Islet of Langerhans (tissue), 1 donor: ENCODE data around the gene GALNT2.

Experiments
- FAIRE-seq: peaks from one replicate; lab custom pipeline; 2011; peaks lifted over from hg19 to GRCh38; lab: Jason Lieb, UNC

GALNT2 gene

DNA sequence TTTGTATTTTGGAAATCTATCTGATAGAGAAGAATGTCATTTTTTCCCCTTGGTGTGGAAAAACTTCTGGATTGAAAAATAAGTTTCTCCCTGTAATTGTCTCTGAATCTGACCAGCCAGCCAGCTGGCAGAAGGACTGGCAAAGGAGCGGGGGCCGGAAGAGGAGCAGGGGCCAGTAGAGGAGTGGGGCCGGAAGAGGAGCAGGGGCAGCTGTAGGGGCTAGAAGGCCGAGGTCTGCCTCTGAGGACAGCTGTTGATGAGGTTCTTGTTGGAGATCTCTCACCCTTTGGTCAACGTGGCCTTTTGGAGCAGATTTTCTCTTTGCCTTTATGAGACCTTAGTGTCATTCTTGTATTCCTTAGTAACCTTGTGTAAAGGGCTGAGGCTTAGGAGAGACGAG, 121.8 kb downstream of the GALNT2 start:
- FAIRE-seq, result no peak

DNA sequence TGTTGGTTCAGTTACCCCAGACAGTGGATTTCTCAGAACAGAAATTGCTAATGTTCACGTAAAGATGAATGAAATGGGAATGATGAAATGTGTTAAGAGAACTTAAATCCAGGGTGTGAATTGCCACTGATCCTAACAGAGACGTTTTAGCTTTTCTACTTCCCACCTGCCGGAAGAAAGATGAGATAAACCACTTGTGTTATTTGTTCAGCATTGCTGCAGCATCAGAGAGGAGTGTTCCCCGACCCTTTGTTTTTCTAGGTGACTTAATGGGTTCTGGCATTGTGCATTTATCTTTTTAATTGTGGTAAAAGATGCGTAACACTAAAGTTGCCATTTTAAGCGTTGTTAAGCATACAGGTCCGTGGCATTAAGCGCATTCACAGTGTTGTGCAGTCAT, 122.3 kb downstream of the GALNT2 start:
- no peak for FAIRE-seq

DNA sequence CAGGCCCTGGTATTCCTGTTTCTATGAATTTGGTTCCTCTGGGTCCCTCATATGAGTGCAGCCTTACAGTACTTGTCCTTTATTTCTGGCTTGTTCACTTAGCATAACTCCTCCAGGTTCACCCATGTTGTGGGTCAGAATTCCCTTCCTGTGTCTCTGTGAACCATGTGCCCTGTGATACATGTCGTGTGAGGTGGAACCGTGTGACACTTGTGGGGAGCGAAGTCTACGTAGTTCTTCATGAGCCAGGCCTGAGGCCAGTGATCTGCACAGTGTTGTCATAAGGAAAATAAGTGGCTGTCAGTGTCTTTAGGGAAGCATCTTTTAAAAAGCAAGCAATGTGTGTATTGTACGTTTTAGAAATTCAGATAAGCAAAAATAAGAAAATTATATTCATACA, 122.8 kb downstream of the GALNT2 start:
- FAIRE-seq, result no peak

DNA sequence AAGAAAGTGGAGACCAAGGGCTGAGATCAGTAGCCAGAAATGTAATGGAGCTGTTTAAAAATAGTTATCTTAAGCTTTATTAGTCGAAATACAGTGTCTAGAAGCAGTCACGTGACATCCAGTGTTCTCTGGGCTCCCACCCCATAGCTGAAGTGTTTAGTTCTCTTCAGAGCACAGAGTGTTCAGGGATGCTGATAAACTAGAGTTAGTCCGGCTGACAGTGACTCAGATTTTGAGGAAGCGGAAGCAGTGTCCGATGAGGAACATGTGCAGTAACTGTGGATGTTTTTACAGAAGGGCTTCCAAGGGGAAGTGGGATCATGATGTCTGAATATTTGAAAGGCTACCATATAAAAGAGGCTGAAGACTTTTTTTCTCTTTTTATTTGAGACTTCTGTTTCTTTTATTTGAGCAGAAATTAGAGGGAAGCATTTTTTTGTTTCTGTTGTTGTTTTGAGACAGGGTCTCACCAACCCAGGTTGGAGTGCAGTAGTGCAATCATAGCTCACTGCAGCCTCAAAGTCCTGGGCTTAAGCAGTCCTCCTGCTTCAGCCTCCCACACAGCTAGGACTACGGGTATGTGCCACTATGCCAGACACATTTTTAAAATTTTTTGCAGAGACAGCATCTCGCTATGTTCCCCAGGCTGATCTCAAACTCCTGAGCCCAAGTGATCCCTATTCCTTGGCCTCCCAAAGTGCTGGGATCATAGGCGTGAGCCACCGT, 124.2 kb downstream of the GALNT2 start:
- FAIRE-seq, result no peak

DNA sequence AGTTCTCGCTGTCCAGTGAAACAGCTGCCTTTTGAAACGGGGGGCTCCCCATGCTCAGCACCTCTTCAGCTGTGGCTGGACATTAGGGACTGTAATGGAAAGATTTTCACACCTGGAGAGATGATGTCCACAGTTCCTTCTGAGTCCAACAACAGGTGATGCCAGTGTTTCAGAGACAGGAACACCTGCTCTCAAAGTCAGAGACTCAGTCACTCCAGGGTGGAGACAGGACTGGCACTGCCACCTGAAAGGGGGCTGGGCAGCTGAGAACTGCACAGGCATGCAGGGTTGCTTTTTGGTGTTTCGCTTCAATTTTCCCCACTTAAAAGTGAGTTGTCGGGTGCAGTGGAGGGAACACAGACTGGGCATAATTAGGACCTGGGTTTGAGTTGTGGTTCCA, 124.8 kb downstream of the GALNT2 start:
- FAIRE-seq, result no peak

DNA sequence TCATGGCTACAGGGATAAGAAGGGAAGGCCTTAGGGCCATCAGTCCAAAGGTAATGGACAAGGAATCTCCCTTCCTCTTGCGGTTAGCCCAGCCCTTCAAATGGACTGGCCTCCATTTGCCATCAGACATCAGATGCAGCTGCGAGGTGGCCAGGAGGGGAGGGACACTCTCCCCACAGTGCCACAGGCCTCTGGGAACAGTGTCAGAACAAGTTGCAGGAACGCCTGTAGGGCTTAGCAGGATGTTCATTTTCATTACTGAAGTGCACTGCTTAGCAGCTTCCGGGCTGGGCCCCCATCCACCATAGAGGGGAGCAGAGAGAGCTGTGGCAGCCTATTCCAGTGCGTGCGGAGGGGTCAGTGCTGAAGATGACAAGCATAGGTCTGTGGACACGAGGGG, 127.5 kb downstream of the GALNT2 start:
- FAIRE-seq, result no peak

DNA sequence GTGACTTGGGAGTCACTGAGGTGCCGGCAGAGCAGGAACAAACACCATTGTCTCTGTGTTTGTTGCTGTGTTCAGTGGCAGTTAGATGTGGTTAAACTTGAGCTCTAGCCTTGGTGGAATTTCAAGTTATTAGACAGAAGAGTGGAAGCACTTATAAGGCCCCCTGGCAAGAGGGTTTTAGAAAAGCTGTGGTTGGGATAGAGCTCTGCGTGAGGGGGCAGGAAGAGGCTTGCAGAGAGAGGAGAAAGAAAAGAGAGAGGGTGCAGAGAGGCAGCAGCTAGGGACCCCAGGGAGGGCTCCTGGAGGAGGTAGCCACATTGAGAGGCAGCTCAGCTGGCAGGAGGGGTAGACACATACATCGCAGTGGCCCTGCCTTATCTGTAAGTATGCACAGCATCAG, 128.2 kb downstream of the GALNT2 start:
- FAIRE-seq, result no peak

DNA sequence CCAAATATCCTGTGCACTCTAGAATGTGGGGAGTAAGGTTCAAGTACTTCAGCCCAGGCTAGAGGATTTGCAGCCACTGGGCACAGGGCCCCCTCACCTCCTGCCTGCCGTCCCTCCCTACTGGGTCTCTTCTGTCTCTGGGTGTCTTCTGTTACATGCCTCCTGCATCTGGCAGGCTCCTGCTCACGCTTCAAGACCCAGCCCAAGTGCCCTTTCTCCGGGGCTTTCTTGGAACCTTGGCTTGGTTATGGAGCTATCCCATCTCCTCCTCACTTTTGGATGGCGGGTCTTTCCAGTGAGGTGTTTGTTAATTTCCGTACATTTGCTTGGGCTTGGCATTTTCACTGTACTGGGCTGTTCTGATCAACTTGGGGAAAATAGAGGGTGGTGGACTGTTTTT, 129.0 kb downstream of the GALNT2 start:
- no peak for FAIRE-seq

DNA sequence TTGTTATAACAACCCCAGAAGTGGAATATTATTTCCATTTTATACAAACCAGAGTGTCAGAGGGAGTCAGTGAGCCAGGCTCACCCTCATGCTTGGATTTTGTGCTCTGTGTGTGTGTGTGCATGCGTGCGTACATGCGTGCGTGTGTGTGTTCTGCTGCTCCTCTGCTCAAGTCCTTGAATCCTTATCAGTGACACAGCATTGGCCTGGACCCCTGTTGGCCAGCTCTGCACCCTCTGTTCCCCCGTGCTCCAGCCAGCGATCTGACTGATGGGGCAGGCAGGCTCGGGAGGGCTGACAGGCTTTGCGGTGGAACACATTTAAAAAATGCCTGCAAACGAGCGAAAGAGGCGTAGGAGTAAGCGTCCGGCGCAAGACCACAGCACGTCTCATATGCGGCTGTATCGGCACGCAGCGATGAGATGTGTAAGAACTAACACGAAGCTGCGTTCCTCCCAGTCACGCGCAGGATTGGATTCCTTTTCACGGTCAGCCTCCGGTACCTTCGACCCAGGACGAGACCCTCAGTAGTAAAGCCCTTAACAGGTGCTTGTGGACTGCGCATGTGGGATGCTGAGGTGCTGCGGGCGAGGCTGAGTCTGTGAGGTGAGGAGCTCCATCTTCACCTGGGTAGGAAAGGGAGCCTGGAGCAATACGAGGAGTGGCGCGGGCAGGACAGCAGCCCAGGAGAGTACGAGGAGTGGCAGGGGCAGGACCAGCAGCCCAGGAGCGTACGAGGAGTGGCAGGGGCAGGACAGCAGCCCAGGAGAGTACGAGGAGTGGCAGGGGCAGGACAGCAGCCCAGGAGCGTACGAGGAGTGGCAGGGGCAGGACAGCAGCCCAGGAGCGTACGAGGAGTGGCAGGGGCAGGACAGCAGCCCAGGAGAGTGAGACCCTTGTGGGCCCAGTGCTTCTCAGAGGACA, 130.9 kb downstream of the GALNT2 start:
- FAIRE-seq, result no peak

DNA sequence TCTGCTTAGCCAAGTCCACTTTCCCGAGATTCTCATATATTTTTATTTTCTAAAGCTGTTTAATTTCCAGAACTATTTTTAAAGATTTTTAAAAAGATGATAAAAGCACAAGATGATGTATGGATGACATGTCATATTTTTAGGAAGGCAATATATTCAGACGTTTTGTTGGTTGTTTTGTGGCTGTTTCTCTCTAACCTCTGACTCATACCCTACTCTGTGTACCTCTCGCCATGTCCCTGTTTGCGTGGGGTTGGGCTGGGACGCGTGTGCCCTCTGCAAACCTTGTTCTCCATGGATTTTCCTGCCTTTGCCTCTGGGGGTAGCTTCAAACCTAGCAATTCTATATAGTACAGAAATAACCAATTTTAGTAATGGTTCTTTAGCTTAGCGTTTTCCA, 132.0 kb downstream of the GALNT2 start:
- FAIRE-seq, result no peak

DNA sequence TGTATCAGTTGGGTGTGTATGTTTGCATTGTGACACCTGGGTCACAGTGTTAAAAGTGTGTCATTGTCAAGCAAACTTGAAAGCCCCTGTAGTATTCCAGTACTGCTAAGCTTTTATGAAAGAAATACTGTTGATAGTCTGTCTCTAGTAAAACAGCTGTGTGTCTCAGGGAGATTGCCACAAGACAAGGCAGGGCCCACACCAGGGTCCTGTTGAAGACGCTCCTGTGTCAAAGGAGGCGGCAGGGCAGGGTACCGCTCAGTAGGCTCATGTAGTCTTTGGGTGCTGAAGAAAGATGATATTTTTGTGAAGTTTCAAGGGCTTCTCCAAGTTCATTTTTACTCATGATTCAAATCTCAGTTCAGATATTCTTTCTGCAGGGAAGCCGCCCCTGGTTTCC, 132.5 kb downstream of the GALNT2 start:
- no peak for FAIRE-seq

DNA sequence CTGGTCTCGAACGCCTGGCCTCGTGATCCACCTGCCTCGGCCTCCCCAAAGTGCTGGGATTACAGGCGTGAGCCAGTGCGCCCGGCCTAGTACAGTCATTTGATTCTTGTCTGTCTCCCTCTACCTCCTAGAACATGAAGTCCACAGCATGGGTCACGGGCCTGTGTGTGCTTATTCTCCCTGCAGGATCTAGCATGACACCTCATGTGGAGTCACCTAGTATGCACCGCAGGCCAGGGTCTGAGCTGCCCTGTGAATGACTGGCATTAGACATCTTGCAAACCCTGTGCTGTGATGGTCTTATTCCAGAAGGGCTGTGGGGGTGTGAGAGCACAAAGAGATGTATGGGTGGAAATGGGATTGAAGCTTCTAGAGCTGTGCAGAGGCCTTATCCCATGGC, 133.2 kb downstream of the GALNT2 start:
- no peak for FAIRE-seq

DNA sequence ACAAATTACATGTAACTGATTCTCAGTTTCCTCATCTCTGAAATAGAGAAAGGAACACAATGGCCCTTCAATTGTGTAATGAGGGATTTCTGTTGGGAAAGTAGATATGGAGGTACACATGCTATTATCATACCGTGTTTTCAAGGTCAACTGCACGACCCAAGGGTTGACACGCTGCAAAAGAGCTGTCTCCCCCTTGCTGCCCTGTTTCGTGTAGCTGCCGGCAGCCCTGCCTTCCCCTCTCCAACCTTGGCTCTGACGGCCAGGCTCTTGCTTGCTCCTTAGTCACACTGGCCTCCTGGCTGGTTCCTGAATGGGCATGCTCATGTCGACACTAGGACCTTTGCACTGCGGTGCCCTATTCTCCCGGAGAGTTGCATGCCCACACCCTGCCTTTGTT, 134.4 kb downstream of the GALNT2 start:
- no peak for FAIRE-seq

DNA sequence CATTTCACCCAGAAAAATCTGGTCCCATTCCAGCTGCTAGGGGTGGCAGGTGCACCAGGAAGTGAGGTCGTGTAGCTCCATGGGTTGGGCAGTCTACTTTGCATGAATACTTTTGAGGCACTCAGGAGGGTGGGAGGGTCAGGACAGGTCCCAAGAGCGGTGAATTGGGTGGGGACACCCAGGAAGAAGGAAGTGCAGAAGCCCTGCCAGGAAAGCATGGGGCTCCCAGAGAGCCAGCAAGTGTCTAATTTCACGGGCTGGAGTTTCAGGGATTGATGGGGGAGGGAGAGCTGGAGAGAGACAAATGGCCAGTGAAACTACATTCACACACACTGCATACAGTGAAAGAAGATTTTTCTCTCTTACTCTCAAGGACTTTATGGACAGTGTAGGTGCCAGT, 137.8 kb downstream of the GALNT2 start:
- no peak for FAIRE-seq

DNA sequence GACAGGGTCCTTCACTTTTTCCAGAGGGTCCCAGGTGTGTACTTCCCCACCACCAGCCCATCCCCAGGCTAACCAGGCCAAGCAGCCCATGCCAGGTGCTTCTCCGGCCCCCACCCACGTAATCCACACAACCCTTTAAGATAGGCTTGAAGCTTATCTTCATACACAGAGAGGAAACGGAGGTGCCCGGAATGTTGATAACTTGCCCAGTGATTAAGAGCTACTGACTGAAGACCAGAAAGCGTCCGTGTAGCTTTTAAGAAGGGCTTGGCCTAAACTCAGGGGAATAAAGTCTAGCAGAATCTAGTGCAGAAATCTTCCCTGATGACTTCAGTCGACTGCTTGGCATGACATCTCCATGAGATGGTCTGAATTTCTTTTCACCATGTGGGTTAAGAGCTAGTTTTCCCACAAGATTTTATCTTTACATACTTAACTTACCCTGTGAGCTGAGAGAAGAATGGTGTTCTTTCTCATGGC, 138.7 kb downstream of the GALNT2 start:
- FAIRE-seq, result no peak

DNA sequence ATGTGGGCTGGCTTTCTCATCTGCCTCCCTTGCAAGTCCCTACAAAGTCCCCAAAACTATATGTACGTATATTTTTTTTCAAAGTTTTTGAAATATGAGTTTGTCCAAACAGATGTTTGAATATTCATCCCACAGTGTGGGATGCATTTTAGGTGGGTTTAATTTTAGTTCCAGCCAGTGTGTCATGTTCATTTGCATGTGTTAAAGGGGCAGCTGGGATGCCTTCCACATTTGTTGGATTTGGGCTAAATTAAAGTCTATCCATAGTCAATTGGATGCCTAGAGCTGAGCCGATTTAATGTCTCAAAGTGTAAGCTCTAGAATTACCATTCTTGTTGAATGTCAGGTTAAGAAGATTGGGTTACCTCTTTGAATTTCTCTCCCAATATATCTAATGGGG, 139.2 kb downstream of the GALNT2 start:
- no peak for FAIRE-seq

DNA sequence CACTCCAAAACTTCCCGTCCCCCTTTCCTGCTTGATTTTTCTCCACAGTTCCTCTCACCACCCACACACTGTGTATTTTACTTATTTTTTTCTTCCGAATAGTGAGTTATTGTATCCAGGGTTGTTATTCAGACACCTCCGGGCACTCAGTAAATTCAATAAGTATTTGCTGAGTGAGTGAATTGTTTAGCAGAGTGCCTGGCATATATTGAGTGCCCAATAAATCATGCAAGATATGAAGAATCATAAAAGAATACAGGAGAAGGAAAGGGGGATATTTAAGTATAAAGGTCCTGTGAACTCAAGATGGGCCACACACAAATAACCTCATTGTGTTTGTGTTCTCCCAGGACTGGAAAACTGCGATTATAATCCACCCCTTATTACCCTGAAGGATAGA, 139.9 kb downstream of the GALNT2 start:
- no peak for FAIRE-seq

DNA sequence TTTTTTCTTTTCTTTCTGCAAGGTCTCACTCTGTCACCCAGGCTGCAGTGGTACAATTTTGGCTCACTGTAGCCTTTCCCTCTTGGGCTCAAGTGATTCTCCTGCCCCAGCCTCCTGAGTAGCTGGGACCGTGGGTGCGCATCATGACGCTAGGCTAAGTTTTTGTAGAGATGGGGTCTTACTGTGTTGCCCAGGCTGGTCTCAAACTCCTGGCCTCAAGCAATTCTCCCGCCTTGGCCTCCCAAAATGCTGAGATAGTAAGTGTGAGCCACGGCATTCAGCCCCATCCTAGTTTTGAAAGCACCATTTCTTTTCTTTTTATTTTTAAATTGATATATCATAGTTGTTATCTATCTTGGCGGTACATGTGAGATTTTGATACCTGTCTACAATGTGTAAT, 140.6 kb downstream of the GALNT2 start:
- no peak for FAIRE-seq

DNA sequence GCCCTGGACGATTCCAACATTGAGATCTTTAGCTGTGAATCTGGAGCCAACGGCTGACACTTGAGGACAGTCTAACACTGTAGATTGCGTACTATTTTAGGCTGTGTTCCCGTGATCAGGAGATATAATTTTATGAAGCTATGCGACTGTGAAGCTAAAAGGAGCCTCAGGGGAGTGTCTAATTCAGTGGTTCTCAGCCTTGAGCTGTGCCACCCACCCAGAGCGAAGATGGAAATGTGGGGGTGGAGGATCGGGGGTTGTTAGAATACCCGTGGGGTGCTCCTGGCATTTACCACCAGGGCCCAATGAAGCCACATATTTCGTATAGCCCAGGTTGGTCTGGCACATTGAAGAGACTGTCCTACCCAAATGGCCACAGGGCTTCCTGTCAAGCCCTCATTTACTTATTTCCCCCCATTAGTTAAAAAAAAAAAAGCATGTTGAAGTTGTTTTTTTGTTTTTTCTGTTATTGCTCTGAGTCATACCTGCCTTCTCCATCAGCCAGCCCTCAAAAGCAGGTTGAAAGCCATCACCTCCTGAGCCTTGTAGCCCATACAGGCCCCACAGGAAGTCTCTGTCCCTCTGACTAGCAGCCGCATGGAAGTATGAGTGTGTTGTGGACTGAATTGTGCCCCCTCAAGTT, 141.7 kb downstream of the GALNT2 start:
- FAIRE-seq, result no peak

DNA sequence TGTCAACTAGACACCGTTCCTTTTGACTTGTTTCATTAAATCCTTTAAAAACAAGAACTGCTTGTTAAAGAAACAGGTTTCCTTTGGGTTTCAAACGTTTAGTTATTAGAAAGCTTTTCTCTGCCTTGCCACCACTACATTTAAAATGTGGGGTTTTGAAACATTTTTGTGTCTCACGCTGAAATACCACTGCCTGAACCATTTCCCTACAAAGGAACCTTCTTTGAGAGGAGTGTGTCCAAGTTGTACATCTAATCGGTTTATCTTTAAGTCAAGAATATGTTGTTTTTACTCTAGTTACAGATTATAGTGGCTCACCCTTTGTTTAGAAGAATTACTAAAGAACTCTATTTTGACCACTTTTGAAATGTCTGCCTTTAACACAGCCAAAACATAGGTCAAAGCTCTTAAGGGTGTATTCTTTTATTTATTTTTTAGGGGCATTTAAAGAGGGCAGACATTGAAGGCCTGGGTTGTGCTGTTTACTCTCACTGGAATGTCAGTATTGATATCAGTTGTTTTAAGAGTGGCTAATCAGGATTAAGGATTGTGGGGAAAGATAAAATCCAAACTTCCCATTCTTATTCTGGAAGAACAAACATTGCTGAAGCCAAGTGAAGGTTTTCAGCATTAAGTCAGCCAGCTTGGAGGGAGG, 143.4 kb downstream of the GALNT2 start:
- no peak for FAIRE-seq

DNA sequence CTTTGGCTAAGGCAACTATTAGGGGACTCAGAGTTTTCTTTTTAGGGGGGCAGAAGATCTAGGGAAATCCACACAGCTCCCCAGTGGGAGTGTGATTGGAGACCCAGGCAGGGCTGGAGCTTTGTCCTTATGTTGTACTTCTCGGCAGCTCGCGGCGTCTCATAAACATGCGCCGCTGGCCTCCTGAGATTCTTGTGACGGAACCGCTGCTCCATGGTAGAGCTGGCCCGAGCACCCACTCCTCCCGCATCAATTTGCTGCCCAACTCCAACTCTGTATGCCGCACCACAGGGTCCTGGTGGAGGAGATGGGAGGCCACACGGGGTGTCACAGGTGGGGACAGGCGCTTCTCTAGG, 143.9 kb downstream of the GALNT2 start:
- FAIRE-seq, result no peak

DNA sequence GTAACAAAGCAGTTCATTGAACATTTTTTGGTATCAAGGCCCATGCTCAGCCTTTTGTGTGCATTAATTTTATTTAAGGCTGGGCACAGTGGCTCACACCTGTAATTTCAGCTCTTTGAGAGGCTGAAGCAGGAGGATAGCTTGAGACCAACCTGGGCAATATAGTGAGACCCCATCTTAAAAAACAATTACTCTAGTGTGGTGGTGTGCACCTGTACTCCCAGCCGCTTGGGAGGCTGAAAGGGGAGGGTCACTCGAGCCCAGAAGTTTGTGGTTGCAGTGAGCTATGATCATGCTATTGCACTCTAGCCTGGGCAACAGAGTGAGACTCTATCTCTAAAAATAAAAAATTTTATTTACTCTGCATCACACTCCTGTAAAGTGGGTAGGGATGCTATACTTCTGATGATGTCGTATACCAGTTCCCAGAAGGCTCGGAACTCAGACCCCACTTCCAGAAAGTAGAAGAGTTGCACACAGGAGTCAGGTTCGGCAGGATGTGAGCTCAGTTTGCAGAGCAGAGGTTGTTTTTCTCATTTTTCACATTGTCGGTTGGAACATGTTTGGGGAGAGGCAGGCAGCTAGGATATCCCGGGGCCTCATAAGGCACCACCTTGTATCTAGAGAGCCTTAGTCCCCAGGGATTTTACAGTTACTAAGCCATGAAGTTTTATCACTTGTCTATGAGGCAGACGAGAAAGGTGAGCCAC, 144.6 kb downstream of the GALNT2 start:
- FAIRE-seq, result no peak
